Measurements from ENCODE around the gene RUNX1.

RUNX1 gene

DNA sequence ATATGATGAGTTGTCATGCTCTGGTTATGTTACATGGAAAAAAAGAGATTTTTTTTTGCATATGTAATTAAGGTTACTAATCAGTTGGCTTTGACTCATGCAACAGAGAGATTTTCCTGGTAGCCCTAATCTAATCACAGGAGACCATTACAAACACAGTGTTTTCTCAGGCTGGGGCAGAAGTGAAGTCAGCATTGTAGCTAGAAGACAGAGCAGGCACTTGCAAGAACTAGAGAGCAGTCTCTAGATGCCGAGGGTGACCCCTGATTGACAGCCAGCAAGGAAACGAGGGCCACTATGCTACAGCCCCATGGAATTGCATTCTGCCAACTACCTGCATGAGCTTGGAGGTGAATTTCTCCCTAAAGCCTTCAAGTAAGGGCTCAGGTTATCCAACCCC is 151.3 kb downstream of the RUNX1 start:
- no peak for DNase-seq (ENCODE audit: low read depth)

DNA sequence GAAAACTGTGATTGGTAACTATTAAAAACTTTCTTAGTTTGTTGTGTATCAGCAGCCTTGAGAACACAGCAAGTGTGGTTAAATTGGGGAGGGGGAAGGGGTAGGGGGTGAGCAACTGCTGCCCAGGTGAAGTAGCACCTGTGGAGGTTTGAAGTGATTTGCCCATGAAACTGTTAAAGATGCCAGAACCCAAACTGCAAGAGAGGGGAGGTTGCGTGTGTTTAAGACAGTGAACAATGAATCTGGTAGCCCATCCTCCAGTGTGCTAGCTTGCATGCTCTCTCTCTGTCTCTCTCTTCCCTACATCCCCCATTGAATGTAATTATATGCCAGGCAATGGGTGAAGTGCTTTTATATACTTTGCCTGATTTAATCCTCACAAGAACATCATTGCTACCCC is 154.7 kb downstream of the RUNX1 start:
- DNase-seq (ENCODE audit: low read depth) = no peak

DNA sequence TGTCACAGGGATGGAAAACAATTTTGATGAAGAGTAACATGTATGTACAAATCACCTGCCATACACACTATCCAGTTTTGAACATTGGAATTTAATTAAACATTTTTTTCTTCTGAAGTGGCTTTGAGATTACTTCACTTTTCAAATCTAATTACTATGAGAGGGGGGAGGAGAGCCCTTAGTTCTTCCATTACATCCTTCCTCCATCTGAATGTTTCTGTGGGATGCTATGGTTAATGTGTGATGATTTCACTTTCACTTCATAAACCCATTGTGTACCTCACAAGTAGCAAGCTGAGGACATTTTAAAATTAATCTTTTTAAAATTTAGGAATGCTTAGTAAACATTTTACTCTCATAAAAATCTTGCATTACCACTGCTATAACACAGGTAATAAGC is 156.9 kb downstream of the RUNX1 start:
- no peak for DNase-seq (ENCODE audit: low read depth)

DNA sequence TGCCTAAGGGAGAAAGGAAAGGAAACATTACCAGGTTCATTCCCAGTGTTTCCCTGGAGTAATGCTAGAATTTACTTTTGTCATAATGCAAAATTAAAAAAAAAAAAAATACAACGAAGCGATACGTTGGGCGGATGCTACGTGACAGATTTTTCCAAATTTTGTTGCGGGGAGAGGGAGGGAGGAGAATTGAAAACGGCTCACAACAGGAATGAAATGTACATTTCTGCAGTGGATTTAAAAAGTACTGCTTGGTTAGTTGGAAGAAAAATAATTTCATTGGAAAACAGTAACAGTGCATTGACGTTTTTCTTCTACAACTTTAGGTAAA is 157.5 kb downstream of the RUNX1 start:
- no peak for DNase-seq (ENCODE audit: low read depth)

DNA sequence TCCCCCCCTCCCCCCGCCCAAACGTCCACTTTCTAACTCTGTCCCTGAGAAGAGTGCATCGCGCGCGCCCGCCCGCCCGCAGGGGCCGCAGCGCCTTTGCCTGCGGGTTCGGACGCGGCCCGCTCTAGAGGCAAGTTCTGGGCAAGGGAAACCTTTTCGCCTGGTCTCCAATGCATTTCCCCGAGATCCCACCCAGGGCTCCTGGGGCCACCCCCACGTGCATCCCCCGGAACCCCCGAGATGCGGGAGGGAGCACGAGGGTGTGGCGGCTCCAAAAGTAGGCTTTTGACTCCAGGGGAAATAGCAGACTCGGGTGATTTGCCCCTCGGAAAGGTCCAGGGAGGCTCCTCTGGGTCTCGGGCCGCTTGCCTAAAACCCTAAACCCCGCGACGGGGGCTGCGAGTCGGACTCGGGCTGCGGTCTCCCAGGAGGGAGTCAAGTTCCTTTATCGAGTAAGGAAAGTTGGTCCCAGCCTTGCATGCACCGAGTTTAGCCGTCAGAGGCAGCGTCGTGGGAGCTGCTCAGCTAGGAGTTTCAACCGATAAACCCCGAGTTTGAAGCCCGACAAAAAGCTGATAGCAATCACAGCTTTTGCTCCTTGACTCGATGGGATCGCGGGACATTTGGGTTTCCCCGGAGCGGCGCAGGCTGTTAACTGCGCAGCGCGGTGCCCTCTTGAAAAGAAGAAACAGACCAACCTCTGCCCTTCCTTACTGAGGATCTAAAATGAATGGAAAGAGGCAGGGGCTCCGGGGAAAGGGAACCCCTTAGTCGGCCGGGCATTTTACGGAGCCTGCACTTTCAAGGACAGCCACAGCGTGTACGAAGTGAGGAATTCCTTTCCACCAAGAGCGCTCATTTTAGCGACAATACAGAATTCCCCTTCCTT is 158.1 kb downstream of the RUNX1 start:
- DNase-seq (ENCODE audit: low read depth) = no peak

DNA sequence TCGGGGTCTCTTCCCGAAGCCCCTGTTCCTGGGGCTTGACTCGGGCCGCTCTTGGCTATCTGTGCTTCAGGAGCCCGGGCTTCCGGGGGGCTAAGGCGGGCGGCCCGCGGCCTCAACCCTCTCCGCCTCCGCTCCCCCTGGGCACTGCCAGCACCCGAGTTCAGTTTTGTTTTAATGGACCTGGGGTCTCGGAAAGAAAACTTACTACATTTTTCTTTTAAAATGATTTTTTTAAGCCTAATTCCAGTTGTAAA is 158.7 kb downstream of the RUNX1 start:
- no peak for DNase-seq (ENCODE audit: low read depth)

DNA sequence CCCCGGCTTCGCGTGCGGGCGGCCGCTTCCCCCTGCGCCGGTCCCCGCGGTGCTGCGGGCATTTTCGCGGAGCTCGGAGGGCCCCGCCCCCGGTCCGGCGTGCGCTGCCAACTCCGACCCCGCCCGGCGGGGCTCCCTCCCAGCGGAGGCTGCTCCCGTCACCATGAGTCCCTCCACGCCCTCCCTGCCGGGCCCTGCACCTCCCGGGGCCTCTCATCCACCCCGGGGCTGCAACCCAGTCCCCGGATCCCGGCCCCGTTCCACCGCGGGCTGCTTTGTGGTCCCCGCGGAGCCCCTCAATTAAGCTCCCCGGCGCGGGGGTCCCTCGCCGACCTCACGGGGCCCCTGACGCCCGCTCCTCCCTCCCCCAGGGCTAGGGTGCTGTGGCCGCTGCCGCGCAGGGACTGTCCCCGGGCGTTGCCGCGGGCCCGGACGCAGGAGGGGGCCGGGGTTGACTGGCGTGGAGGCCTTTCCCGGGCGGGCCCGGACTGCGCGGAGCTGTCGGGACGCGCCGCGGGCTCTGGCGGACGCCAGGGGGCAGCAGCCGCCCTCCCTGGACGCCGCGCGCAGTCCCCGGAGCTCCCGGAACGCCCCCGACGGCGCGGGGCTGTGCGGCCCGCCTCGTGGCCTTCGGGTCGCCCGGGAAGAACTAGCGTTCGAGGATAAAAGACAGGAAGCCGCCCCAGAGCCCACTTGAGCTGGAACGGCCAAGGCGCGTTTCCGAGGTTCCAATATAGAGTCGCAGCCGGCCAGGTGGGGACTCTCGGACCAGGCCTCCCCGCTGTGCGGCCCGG is 159.2 kb downstream of the RUNX1 start:
- DNase-seq (ENCODE audit: low read depth) = peak; percentile 58

DNA sequence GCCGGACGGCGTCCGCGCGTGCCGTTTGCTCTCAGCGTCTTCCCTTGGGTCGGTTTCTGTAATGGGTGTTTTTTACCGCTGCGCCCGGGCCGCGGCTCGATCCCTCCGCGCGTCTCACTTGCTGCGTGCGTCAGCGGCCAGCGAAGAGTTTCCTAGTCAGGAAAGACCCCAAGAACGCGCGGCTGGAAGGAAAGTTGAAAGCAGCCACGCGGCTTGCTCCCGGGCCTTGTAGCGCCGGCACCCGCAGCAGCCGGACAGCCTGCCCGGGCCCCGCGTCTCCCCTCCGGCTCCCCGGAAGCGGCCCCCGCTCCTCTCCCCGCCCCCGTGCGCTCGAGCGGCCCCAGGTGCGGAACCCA is 159.8 kb downstream of the RUNX1 start:
- no peak for DNase-seq (ENCODE audit: low read depth)

DNA sequence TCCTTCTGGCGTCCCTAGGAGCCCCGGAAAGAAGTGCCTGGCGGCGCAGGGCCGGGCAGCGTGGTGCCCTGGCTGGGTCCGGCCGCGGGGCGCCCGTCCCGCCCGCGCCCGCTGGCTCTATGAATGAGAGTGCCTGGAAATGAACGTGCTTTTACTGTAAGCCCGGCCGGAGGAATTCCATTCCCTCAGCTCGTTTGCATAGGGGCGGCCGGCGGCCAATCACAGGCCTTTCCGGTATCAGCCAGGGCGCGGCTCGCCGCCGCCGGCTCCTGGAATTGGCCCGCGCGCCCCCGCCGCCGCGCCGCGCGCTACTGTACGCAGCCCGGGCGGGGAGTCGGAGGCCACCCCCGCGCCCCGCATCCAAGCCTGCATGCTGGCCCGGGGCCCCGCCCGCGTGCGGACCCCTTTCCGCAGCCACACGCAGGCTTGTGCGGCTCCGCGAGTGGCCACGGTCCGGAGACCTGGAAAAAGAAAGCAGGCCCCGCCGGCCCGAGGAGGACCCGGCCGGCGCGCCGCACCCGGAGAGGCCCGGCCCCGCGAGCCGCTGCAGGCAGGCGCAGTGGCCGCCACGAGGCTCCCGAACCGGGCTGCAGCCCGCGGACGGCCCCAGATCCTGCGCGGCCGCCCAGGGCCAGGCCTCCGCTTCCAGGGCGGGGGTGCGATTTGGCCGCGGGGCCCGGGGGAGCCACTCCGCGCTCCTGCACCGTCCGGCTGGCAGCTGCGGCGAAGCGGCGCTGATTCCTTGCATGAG is 160.4 kb downstream of the RUNX1 start:
- DNase-seq (ENCODE audit: low read depth) = peak; percentile 55

DNA sequence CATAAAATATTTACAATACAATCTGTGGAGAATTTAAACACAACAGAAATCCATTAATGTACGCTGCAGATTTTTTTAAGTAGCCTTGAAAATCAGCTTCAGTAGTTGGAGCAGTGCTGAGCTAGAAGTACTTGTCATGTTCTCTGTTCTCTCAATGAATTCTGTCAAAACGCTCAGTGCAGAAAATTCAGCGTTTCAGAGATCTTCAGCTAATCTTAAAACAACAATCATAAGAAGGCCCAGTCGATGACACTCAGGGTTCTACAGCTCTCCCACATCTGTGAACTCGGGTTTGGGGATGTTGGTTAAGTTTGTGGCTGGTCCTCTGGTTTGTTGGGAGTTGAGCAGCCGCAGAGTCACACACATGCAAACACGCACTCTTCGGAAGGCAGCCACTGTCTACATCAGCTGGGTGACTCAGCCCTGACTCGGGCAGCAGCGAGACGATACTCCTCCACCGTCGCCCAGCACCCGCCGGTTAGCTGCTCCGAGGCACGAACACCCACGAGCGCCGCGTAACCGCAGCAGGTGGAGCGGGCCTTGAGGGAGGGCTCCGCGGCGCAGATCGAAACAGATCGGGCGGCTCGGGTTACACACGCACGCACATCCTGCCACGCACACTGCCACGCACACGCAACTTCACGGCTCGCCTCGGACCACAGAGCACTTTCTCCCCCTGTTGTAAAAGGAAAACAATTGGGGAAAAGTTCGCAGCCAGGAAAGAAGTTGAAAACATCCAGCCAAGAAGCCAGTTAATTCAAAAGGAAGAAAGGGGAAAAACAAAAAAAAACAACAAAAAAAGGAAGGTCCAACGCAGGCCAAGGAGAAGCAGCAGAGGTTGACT is 161.2 kb downstream of the RUNX1 start:
- peak; percentile 81 for DNase-seq (ENCODE audit: low read depth)

DNA sequence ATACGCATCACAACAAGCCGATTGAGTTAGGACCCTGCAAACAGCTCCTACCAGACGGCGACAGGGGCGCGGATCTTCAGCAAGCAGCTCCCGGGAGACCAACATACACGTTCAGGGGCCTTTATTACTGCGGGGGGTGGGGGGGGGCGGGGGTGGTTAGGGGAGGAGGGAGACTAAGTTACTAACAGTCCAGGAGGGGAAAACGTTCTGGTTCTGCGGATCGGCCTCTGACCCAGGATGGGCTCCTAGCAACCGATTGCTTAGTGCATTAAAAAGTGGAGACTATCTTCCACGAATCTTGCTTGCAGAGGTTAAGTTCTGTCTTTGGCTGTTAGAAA is 162.0 kb downstream of the RUNX1 start:
- no peak for DNase-seq (ENCODE audit: low read depth)

DNA sequence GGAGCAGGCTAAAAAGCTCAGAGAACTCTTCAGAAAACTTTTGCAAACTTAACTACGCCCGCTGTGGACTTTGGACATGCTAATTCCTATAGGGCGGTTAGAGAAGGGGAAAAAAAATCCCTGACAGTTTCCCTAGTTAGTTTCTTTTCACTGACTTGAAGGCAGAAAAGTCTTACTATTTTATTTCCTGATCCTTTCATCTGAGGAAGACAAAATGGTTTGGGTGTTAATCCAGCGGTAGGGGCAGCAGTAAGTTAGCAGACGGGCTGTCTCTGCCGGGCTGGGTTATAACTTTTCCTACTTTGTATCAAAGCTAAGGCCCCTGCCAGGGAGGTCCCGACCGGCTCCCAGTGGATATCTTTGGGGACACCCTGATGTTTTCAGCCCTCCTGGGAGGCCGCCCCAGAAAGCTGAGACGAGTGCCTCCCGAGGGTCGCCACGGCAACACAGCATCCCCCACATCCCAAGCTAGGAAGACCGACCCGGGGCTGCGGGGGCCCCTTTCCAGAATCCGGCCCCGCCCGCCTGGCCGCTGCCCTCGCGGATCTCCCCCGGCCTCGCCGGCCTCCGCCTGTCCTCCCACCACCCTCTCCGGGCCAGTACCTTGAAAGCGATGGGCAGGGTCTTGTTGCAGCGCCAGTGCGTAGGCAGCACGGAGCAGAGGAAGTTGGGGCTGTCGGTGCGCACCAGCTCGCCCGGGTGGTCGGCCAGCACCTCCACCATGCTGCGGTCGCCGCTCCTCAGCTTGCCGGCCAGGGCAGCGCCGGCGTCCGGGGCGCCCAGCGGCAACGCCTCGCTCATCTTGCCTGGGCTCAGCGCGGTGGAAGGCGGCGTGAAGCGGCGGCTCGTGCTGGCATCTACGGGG is 162.6 kb downstream of the RUNX1 start:
- no peak for DNase-seq (ENCODE audit: low read depth)

DNA sequence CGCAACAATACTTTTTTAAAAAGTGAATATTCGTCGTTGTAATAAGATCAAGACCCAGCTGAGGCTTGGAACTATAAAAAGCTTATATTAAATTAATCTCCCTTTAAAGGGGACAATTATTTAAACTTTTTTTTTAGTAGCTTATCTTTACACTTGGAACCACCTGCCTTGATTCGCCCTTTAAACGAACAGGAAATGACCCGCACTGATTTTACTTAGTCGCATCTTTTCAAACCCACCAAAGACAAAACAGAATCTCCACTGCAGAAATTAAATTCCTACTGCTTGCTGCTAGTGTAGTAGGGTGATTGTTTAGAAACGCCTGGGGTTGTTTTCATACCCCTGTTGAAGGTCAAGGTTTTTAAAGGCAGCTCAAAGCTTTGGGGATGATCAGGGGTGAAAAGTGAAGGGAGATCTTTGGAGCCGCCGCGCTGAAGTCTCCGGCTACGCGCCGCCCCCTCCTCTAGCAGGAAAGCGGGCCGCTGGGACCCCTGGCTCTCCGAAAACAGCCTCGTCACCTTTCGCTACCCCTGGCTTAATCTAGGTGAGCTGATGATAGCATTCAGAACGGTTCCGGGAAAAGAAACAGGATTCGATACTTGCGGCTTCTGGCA is 163.4 kb downstream of the RUNX1 start:
- no peak for DNase-seq (ENCODE audit: low read depth)

DNA sequence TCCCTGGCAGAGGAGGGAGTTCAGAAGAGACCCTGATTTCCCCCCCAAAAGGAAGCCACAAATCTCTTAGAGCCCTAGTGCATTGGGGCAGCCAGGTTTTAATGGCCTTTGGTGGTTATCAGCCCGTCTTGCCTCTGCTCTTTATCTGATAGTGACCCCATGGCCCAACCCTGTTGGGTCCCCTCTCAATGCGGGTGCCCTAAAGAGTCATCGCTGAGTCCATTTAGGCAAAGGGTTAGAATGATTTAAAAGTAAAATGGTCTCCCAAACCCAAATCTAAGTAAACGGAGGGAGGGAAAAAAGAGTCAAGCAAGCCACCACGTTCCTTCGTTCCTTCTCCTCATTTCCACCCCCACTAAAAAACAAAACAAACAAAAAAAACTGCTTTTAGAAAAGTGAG is 164.0 kb downstream of the RUNX1 start:
- DNase-seq (ENCODE audit: low read depth) = no peak

DNA sequence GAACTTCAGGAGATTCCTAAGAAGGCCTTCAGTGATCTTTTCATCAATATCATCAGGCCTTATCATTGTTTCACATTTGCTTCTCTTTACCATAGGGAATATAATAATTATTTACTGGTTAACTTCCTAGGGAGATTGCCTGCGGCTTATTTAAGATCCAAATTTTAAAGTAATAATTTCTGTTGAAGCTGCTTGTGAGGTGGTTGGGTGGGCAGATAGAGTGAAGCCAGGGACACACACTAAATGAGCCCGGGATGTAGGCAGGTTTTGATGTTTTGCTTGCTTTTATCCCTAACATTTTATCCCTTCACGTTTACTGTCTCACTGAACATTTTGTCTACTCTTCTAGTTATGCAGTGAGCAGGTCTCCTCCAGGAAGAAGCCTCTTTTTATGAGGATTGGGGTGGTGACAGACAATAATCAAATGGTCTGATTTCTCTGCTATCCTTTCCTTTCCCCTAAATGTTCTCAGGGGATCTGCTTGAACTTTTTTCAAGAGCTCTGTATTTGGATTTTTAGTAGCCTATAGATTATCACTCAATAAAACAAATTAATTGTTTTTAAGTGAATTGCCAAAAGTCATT is 164.7 kb downstream of the RUNX1 start:
- DNase-seq (ENCODE audit: low read depth) = no peak

DNA sequence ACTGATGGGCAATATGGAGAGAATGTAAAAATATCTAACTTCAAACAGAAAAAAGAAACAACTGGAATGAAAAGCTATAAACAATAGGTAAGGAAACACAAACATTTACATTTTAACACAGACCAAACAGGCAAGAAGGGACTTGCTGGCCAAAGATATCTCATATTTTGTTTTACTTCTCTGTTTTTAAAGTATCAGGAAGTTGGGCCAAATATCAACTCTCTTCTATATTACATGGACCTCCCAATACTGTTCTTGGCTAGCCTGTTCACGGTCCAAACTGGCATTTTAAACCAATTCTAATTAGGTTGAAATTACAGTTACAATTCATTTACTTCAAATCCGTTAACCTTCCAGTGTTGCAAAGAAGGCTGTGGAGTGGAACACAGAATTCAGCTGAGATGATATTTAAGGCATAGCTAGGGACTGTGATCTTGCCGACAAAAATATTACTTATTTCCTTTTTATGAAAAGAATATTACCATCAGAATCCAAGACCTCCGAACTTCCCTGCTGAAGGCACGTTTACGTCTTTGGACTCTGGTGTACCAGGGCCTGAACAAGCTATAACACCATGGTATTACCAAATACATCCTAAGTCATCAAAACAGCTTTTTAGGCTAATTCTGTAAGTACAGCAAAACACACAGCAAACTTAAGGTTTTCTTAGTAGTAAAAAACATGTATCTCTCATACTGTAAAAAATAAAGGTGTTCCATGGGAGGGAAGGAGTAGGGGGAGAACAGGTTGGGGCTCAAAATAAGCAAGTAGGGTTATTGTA is 165.4 kb downstream of the RUNX1 start:
- DNase-seq (ENCODE audit: low read depth) = no peak

DNA sequence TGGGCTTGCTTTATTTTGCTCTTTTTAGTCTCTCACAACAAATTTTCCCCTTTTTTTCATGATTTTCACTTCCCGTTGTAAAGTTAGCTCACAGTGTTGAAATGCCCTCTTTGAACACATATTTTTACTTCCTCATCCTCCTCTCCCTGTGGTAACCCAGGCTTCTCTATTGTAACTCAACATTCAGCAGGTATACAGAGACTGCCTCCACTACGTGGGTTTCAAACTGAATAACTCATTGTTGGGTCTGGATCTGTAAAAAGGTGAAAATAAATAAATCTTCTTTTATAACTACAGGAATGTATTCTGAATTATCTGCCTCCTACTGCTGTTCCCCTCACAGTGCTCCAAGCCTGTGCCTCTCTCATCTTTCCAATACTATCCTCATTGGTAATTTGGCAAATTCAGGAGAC is 166.4 kb downstream of the RUNX1 start:
- no peak for DNase-seq (ENCODE audit: low read depth)

DNA sequence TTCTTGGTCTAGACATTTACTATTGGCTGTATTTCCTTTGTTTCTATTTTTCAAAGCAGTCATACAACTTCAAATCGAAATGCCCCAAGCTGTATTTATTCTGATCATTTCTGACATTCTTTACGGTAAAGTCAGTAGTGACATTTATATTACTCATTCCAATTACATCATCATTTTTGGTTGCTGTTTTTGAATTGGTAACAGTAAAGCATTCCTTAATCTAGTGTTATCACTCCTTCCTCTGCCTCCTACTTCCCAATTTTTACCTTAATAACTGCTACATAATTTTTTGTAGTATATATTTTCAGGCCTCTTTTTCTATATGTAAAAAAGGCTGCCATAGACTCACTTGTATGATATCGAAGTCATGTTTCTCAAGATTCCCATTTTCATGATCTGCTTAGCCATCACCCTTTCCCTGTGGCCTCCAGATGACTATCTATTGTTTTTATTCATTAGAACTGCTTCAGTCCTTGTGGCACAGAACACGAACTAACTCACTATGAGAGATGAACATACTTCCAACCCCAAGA is 167.2 kb downstream of the RUNX1 start:
- no peak for DNase-seq (ENCODE audit: low read depth)

DNA sequence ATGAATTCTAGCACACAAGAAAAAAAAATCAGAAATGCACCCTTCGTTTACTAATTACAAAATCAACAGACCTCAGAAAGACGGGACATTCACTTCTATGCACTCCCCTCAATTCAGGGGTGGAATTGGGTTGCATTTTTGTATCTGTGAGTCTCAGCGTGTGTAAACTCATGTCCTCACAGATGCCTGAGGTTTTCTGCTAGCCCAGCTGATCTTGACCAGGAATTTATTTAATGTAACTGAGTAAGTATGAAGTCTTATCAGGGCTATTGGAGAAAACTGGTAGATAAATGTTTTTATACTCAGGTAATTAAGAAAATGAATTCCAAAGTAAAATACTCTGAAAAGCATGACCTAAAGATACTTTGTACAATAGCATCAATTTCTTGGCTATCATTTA is 167.7 kb downstream of the RUNX1 start:
- no peak for DNase-seq (ENCODE audit: low read depth)

DNA sequence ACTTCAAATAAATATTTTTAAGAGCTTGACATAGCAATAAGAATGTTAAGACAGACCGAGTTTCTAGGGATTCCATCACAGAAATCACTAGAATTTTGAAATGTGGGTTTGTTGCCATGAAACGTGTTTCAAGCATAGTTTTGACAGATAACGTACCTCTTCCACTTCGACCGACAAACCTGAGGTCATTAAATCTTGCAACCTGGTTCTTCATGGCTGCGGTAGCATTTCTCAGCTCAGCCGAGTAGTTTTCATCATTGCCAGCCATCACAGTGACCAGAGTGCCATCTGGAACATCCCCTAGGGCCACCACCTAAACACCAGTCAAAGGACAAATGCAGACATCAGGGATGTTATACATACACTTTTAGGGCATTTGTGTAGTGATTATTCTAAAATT is 168.7 kb downstream of the RUNX1 start:
- DNase-seq (ENCODE audit: low read depth) = no peak
